Muscle layer of duodenum (tissue), 2 donors: ENCODE measurements around the gene FPR3.
"Not testable (repeated sequence)": the region's sequence is repeated elsewhere in the genome, so short reads cannot be mapped to it uniquely, and the experiment has no call there.

Experiments used
- H3K27ac ChIP-seq: one replicate; pipeline ENCODE4 v1.7.0; 2013; ENCODE audit warnings: mild to moderate bottlenecking, low read length
- H3K27me3 ChIP-seq: one replicate; pipeline ENCODE4 v1.7.0; 2013; ENCODE audit warnings: low read depth, mild to moderate bottlenecking, control low read depth, low read length
- H3K36me3 ChIP-seq, 2 donors: one replicate each; pipeline ENCODE4 v1.7.0; 2013; ENCODE audit warnings: low read length in 2 of 2, control low read depth in 1 of 2, mild to moderate bottlenecking in 1 of 2; ENCODE audit not compliant: insufficient read depth in 2 of 2, control insufficient read depth in 1 of 2
- H3K4me1 ChIP-seq, 2 donors: one replicate each; pipeline ENCODE4 v1.7.0; 2013; ENCODE audit warnings: low read length in 2 of 2, mild to moderate bottlenecking in 2 of 2, control low read depth in 1 of 2, moderate library complexity in 1 of 2; ENCODE audit not compliant: insufficient read depth in 2 of 2, control insufficient read depth in 1 of 2
- H3K4me3 ChIP-seq, 2 donors: one replicate each; pipeline ENCODE4 v1.7.0; 2013; ENCODE audit warnings: low read length in 2 of 2, low read depth in 1 of 2, mild to moderate bottlenecking in 1 of 2
- H3K9me3 ChIP-seq, 2 donors: one replicate each; pipeline ENCODE4 v1.7.0; 2013; ENCODE audit warnings: low read length in 2 of 2, control low read depth in 1 of 2, mild to moderate bottlenecking in 1 of 2; ENCODE audit not compliant: control insufficient read depth in 1 of 2
- donor health status: healthy.

The FPR3 gene

GRCh38 chr19:51766461-51766860 is 28.5 kb upstream of the FPR3 start:
- Histone ChIP-seq H3K4me1 (no peaks in the 10 kb centered on the region), H3K4me3 (no peak overlapping the region), H3K9me3 (no peaks in the 10 kb centered on the region), H3K27ac (no peak overlapping the region), H3K27me3 (no peaks in the 10 kb centered on the region), H3K36me3 (no peaks in the 10 kb centered on the region)

- Histone ChIP-seq H3K9me3 (no peaks in the 10 kb centered on the region), H3K4me3 (no peak overlapping the region), H3K27me3 (no peaks in the 10 kb centered on the region), H3K4me1 (no peaks in the 10 kb centered on the region), H3K36me3 (no peaks in the 10 kb centered on the region), H3K27ac (no peak overlapping the region)
Measured at GRCh38 chr19:51771376-51772130, 23.4 kb upstream of the FPR3 start.

DNA sequence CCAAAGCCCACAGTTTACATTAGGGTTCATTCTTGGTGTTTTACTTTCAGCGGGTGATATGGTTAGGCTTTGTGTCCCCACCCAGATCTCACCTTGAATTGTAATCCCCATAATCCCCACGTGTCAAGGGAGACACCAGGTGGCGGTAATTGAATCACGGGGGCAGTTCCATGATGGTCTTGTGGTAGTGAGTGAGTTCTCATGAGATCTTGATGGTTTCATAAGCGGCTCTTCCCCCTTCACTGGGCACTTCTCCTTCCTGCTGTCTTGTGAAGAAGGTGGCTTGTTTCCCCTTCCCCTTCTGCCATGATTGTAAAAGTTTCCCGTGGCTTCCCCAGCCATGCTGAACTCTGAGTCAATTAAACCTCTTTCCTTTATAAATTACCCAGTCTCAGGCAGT is 22.0 kb upstream of the FPR3 start:
- Histone ChIP-seq H3K4me3 (no peak overlapping the region), H3K9me3 (no peaks in the 10 kb centered on the region), H3K4me1 (peaks cover 0 to 3% of the 10 kb centered on the region in 2 donors), H3K27ac (no peak overlapping the region), H3K27me3 (no peaks in the 10 kb centered on the region), H3K36me3 (no peaks in the 10 kb centered on the region)

DNA sequence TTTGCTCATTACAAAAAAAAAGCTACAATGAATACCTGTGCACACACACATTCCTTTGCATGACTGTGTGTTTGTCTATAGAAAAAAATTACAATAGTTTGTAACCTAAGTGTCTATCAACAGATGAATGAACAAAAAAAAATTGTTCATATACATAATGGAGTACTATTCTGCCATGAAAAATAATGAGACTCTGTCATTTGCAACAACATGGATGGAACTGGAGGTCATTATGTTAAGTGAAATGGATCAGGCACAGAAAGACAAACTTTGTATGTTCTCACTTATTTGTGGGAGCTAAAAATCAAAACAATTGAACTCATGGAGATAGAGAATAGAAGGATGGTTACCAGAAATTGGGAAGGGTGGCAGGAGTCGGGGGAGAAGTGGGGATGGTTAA is 18.4 kb upstream of the FPR3 start:
- H3K27ac ChIP-seq, H3K9me3 ChIP-seq, H3K4me1 ChIP-seq, H3K27me3 ChIP-seq, H3K4me3 ChIP-seq, H3K36me3 ChIP-seq: not testable (repeated sequence)

GRCh38 chr19:51777570-51778462 is 17.1 kb upstream of the FPR3 start:
- Histone ChIP-seq H3K27me3 (no peaks in the 10 kb centered on the region), H3K27ac (no peak overlapping the region), H3K36me3 (no peaks in the 10 kb centered on the region), H3K4me3 (no peak overlapping the region), H3K4me1 (peaks cover 0 to 3% of the 10 kb centered on the region in 2 donors), H3K9me3 (no peaks in the 10 kb centered on the region)

- no peak overlapping the region for H3K4me3 ChIP-seq
- H3K27me3 ChIP-seq: no peaks in the 10 kb centered on the region
- no peak overlapping the region for H3K27ac ChIP-seq
- H3K4me1 ChIP-seq: peaks cover 0 to 3% of the 10 kb centered on the region in 2 donors
- H3K9me3 ChIP-seq: no peaks in the 10 kb centered on the region
- no peaks in the 10 kb centered on the region for H3K36me3 ChIP-seq
Measured at GRCh38 chr19:51779181-51779580, 15.8 kb upstream of the FPR3 start.

DNA sequence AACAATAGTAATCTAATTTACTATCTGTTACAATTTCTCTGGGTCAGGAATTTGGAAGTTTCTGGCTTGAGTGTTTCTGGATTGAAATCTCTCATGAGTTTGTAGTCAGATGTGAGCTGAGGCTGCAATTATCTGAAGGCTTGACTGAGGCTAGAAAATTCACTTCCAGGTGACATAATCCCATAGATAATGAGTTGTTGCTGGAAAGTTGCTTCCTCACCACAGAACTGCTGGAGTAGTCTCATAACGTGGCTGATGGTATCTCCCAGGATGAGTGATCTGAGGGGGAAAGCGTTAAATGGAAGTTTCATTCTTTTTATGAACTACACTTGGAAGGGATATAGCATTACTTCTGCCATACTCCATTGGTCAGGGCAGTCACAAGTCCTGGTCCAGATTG is 15.3 kb upstream of the FPR3 start:
- Histone ChIP-seq H3K27ac (no peak overlapping the region), H3K27me3 (no peaks in the 10 kb centered on the region), H3K36me3 (no peaks in the 10 kb centered on the region), H3K4me1 (peaks cover 0 to 3% of the 10 kb centered on the region in 2 donors), H3K9me3 (no peaks in the 10 kb centered on the region), H3K4me3 (no peak overlapping the region)

DNA sequence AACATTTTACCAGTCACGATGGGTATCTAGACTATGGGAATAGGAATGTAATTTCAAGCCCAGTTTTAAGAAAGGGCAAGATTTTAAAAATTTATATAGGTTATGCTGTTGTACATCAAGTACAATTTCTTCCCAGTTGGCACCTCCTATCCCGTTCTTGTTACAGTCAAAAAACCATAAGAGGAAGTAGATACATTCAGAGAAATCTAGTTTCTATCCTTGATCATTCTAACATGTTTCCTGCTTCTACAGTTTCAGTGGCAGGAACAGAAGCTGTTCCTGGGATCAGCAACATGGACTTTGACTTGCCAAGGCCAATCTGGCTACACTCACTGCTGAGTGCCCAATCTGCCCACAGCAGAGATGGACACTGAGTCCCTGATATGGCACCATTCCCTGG is 14.7 kb upstream of the FPR3 start:
- Histone ChIP-seq H3K27me3 (no peaks in the 10 kb centered on the region), H3K9me3 (no peaks in the 10 kb centered on the region), H3K4me1 (peaks cover 0 to 3% of the 10 kb centered on the region in 2 donors), H3K4me3 (no peak overlapping the region), H3K36me3 (no peaks in the 10 kb centered on the region), H3K27ac (no peak overlapping the region)

DNA sequence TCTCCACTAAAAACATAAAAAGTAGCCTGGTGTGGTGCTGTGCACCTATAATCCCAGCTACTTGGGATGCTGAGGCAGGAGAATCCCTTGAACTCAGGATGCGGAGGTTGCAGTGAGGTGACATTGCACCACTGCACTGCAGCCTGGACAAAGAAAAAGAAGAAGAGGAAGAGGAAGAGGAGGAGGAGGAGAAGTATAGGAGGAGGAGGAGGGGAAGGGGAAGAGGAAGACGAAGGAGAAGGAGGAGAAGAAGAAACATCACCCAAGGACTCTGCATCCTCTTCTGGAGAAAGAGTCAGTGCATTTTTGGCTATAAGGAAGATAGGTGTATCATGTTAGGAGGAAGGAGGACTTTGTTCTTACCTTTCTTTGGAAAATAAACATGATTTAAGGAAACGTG is 13.0 kb upstream of the FPR3 start:
- H3K27ac ChIP-seq: no peak overlapping the region
- H3K36me3 ChIP-seq: no peaks in the 10 kb centered on the region
- H3K9me3 ChIP-seq: no peaks in the 10 kb centered on the region
- no peaks in the 10 kb centered on the region for H3K27me3 ChIP-seq
- H3K4me3 ChIP-seq: no peak overlapping the region
- H3K4me1 ChIP-seq: peaks cover 0 to 3% of the 10 kb centered on the region in 2 donors

DNA sequence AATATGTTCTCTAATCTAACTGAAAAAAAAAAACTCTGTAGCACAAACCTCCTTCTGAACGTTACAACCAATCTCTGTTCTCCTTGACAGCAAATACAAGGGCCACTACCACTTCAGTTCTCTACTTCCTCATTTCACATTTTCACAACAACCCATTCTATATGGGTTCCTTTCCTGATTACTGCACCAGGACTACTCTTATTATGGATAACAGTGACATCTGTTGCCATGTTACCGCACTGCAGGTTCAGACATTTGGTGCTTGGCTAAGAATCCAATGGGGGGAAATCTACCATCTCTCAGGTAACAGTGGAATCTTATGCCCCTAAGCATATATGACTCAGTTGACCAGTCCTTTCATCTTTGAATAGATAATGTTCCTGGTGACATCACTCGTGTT is 11.6 kb upstream of the FPR3 start:
- Histone ChIP-seq H3K4me1 (no peaks in the 10 kb centered on the region), H3K27ac (no peak overlapping the region), H3K36me3 (no peaks in the 10 kb centered on the region), H3K4me3 (no peak overlapping the region), H3K27me3 (no peaks in the 10 kb centered on the region), H3K9me3 (no peaks in the 10 kb centered on the region)

DNA sequence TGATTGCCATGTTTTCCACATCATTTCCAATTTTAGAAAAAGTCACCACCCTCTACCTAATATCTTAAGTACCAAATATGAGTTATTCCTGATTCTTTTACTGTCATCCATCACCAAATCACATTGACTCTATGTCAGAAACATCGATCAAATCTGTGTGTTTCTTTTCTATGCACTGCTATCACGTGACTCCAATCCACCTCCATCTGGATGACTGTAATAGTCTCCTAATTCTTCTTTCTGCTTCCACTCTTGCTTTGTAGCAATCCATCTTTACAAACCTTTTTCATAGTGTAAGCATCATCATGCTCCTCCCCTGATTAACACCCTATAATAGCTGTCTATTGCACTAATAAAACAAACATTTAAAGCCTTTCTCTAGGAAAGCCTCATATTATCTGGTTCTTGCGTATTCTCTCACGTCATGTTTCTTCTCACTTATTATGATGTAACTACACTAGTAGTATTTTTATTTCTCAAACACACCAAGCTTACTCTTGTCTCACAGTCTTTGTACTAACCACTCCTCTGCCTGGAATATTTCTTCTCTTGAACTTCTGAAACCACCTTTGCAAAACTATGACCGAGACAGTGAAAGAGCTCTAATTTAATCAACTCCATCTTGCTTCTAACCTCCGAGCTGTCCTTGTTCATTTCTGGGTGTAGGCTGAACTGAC is 10.7 kb upstream of the FPR3 start:
- H3K9me3 ChIP-seq: no peaks in the 10 kb centered on the region
- H3K36me3 ChIP-seq: no peaks in the 10 kb centered on the region
- no peak overlapping the region for H3K27ac ChIP-seq
- H3K4me1 ChIP-seq: no peaks in the 10 kb centered on the region
- H3K27me3 ChIP-seq: no peaks in the 10 kb centered on the region
- H3K4me3 ChIP-seq: no peak overlapping the region
